Subcutaneous abdominal adipose tissue (tissue), 5 donors: ENCODE measurements around the gene LARP4B.
A peak's percentile ranks its signal among the peaks of the same experiment; 100 is the strongest.

Experiments
- H3K27ac ChIP-seq: one replicate; pipeline ENCODE4 v1.7.0; 2013; ENCODE audit warnings: low read depth, mild to moderate bottlenecking, inconsistent platforms, low read length, moderate library complexity
- H3K27me3 ChIP-seq, 5 donors: one replicate each; pipeline ENCODE4 v1.7.0; 2013; ENCODE audit warnings: low read length in 5 of 5, inconsistent platforms in 1 of 5; ENCODE audit not compliant: control insufficient read depth in 5 of 5, insufficient read depth in 4 of 5
- H3K36me3 ChIP-seq, 5 donors: one replicate each; pipeline ENCODE4 v1.7.0; 2013; ENCODE audit warnings: low read length in 5 of 5; ENCODE audit not compliant: control insufficient read depth in 5 of 5, insufficient read depth in 5 of 5
- H3K4me1 ChIP-seq, 5 donors: one replicate each; pipeline ENCODE4 v1.7.0; 2013; ENCODE audit warnings: low read length in 5 of 5, mild to moderate bottlenecking in 3 of 5, moderate library complexity in 1 of 5; ENCODE audit not compliant: control insufficient read depth in 5 of 5, insufficient read depth in 5 of 5
- H3K4me3 ChIP-seq, 5 donors: one replicate each; pipeline ENCODE4 v1.7.0; 2013; ENCODE audit warnings: low read length in 5 of 5, low read depth in 1 of 5
- H3K9ac ChIP-seq, 5 donors: one replicate each; pipeline ENCODE4 v1.7.0; 2013; ENCODE audit warnings: low read length in 5 of 5, mild to moderate bottlenecking in 4 of 5, moderate library complexity in 3 of 5
- H3K9me3 ChIP-seq, 5 donors: one replicate each; pipeline ENCODE4 v1.7.0; 2013; ENCODE audit warnings: low read length in 5 of 5; ENCODE audit not compliant: control insufficient read depth in 5 of 5
- donor health status: healthy.
- donor health status: healthy.
- donor health status: healthy.
- donor health status: healthy.
- donor health status: healthy.

The LARP4B gene

DNA sequence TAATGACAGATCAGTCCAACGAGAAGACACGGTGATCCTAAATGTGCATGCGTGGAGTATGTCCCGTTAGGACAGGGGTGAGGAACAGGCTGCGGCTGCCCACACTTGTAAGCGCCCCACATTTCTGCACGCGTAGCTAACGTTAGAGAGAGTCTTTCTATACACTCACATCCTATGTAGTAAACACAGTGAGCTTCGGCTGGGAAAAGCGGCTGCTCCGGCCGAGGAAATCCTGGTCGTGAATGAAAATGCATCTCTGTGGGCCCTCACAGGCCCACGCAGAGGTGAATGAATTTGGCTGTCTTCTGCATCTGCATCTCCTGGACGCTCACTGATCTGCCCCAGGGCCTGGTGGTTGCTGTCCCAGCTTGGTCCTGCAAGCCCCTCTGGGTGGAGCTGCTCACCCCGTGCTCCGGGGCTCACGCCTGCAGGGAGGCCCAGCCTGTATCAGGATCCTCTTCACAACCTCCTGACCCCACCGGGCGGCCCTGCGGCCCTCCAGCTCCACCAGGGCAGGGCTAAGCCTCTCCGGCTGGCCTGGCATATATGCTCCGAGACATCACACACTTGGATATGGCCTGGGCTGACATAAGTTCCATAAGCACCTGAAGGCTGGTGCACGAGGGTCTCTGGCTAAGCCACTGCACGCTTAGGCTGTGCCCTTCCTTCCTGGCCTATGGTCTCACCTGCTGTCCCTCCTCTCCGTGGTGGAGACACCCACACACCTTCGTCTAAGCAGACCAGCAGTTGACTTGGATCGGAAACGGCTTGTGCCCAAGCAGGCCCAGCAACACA is 124.1 kb downstream of the LARP4B start:
- H3K4me3 ChIP-seq, result no peak overlapping the region
- no peaks in the 10 kb centered on the region for H3K27me3 ChIP-seq
- peaks cover 0 to 26% (median 19%) of the 10 kb centered on the region in 5 donors for H3K4me1 ChIP-seq
- H3K9ac ChIP-seq, result no peak overlapping the region
- peaks cover 9 to 53% (median 51%) of the 10 kb centered on the region in 5 donors for H3K36me3 ChIP-seq
- H3K27ac ChIP-seq, result no peak overlapping the region
- no peaks in the 10 kb centered on the region for H3K9me3 ChIP-seq

DNA sequence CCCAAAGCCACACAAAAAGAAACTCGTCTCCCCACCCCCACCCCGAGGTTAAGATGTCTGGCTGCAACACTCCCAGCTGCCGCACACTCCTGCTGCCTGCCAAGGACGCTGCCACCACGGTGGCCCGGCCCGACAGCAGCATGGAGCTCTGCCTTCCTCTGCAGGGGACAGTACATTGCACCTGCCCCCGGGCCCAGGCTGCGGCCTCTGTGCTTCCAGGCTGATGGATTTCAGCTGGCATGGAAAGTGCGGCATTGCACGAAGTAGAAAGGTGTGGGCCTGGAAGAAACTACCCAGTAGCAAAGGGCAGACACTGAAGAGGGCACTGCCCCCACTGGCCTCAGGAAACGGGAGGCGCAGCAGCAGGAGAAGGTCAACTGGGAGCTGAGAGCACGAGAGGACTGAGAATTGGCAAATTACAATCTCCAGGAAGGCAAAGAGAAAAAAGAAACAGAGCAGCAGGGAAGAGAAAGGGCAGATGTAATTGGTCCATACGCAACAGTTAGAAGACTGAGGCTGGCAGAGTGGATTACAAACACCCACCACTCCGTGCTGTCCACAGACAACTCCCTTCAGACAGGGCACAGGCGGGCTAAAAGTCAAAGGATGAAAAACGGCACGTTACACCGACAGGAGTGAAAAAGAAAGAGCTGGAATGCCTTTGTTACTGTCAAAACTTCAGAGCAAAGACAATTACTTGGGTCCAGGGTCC is 124.9 kb downstream of the LARP4B start:
- H3K9me3 ChIP-seq, result no peaks in the 10 kb centered on the region
- H3K27ac ChIP-seq, result no peak overlapping the region
- H3K36me3 ChIP-seq, result peaks cover 9 to 45% (median 44%) of the 10 kb centered on the region in 5 donors
- peaks cover 0 to 26% (median 18%) of the 10 kb centered on the region in 5 donors for H3K4me1 ChIP-seq
- H3K4me3 ChIP-seq, result no peak overlapping the region
- no peak overlapping the region for H3K9ac ChIP-seq
- H3K27me3 ChIP-seq, result no peaks in the 10 kb centered on the region

DNA sequence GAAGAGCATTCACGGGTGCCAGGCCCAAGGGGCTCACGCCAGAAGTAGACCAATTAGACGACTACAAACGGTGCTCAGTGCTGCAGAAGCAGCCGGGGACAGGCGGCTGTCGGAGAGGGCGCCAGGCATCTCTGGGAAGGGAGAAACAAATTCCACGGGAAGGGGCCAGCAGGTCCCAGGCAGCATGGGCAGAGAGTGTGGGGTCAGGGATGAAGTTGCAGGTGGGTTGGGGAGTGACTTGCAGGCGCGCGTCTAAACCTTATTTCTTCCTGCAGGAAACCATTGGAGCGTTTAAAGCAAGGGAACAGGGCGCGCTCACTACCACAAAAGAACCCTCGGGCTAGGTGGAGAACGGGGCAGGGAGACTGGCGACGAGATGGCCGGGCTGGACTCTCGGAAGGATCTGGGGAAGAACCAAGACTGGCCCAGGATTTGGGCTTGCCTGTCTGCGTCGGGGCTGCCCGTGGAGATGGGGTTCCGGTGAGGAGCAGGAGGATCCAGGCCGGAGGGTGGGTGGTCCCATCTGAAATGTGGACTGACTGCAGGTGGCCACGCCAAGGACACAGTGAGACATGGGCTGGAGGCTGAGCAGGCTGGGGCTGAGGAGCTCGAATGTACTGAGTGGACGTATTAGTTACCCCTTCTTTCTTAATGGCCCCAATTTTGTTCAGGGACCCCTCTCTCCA is 125.7 kb downstream of the LARP4B start:
- H3K27ac ChIP-seq, result no peak overlapping the region
- H3K9ac ChIP-seq, result no peak overlapping the region
- H3K4me3 ChIP-seq, result no peak overlapping the region
- H3K36me3 ChIP-seq, result peaks cover 4 to 42% (median 37%) of the 10 kb centered on the region in 5 donors
- H3K9me3 ChIP-seq, result no peaks in the 10 kb centered on the region
- H3K4me1 ChIP-seq, result peaks cover 0 to 26% (median 18%) of the 10 kb centered on the region in 5 donors
- H3K27me3 ChIP-seq, result no peaks in the 10 kb centered on the region

DNA sequence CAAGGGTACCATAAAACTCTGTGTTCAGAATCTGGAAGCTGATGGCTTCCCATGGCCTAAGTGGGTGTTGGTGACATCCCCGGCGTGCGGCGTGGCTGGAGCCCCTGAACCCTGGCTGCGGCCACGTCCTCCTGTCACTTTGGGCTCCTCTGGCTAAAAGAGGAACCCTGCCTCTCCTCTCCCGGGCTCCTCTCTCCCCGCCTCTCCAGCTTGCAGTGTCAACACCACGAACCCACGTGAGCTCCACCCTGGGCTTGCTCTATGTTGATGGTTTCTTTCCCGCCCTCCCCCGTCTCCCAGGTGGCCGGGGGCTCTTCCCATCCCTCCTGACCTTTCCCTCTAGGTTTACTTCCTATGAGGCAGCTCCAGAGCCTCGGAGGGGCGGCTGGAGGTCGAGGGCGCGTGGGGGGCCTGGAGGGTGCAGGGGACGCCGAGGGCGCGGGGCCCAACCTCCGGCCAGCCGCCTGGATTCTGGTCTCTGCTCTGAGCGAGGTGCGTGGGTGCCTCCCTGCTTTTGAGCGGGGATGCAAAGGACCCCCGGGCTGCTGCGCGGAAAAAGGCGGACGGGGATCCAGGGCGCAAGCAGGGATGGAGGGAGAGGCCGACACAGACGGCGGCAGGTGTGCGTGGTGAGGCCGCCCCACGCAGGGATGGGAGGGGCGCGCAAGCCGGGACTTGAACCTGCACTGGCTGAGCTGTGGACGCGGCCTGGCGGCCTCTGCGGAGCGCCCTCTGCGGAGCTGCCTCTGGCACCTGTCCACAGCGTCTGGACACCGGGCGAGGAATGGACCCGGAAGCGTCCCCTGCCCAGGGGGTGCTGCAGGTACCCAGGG is 126.5 kb downstream of the LARP4B start:
- Histone ChIP-seq H3K9me3 (no peaks in the 10 kb centered on the region), H3K9ac (no peak overlapping the region), H3K27ac (no peak overlapping the region), H3K36me3 (peaks cover 3 to 36% (median 33%) of the 10 kb centered on the region in 5 donors), H3K4me1 (peaks cover 0 to 26% (median 18%) of the 10 kb centered on the region in 5 donors), H3K4me3 (no peak overlapping the region), H3K27me3 (no peaks in the 10 kb centered on the region)

DNA sequence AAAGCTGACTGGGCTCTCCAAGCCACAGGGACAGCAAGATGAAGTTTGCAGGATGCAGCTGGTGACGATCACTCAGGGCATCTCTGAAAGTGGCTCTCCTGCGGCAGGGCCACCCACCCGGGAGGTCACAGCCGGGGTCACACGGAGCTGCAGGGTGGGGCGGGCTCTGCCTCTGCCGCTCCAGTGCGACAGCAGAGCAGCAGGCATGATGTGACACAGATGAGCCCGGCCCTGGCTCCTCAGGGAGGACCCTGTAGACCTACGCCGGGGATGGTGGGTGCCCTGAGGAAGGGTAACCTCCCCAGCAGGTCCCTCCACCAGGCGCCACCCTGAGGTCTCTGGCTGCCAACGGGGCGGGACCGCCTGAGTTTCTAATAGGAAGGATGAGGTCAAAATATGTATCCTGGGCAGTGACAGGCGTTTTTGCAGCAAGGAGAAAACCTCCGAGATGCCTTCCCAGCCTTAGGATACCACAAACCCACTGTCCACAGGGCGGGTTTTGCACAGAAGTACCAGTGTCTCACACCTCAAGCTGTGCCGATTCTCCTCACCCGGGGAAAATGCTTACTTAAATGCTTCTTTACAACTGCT is 127.2 kb downstream of the LARP4B start:
- Histone ChIP-seq H3K27me3 (no peaks in the 10 kb centered on the region), H3K27ac (no peak overlapping the region), H3K4me1 (peaks cover 0 to 26% (median 18%) of the 10 kb centered on the region in 5 donors), H3K4me3 (peak overlapping the region in 1 of 5 donors; percentile 5), H3K36me3 (peaks cover 3 to 29% (median 27%) of the 10 kb centered on the region in 5 donors), H3K9ac (no peak overlapping the region), H3K9me3 (no peaks in the 10 kb centered on the region)

DNA sequence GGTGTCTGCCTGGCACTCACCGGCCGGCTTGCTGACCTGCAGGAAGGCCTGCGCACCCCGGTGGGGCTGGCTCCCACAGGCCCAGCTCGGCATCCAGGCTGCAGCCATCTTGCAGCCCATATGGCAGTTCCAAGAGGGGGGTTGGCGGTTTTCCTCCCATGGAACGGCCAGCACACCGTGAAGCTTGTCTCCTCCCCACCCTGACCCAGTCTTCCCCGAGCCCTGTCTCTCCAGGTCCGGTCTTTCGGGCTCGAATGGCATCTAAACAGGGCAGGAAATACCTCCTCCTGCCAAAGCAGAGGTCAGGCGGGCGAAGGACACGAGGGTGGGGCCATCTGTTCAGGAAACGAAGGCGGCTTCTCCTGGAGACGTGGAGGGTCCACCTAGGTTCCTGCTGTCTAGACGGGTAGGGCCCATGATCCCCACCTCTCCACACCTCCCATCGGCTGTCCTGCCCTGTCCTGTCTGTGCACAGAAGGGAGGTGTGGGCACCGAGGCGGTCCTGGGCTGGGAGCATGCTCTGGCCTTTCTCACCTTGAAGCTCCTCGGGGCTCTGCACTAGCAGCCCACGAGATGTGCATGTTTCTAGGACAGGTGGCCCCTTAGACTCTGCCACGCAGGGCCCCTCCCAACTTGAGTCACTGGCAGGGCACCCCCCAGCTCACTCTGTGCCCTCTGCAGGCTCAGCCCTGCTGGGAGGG is 128.3 kb downstream of the LARP4B start:
- H3K9me3 ChIP-seq, result no peaks in the 10 kb centered on the region
- H3K27ac ChIP-seq, result no peak overlapping the region
- no peak overlapping the region for H3K4me3 ChIP-seq
- H3K27me3 ChIP-seq, result no peaks in the 10 kb centered on the region
- H3K9ac ChIP-seq, result no peak overlapping the region
- H3K4me1 ChIP-seq, result peaks cover 0 to 26% (median 18%) of the 10 kb centered on the region in 5 donors
- H3K36me3 ChIP-seq, result peaks cover 2 to 20% (median 18%) of the 10 kb centered on the region in 5 donors

DNA sequence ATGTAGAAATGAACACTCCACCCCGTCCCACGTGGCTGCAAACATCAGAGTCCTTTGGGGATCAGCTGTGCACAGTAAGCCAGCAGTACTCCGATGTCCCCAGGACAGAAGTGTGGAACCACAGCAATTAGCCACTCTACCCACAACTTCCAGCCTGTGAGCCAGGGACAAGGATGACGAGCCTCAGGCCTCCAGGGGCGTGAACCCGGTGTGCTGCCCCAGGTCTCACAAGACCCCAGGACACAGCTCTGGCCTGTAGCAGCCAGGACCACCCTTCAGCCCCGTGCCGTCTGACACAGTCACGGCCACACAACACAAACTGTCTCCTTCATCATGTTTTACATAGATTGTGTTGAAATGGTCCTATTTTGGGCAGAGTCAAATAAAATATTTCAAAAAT is 129.0 kb downstream of the LARP4B start:
- peaks cover 0 to 13% (median 12%) of the 10 kb centered on the region in 5 donors for H3K36me3 ChIP-seq
- H3K4me3 ChIP-seq, result no peak overlapping the region
- H3K27me3 ChIP-seq, result no peaks in the 10 kb centered on the region
- H3K4me1 ChIP-seq, result peaks cover 0 to 26% (median 18%) of the 10 kb centered on the region in 5 donors
- no peaks in the 10 kb centered on the region for H3K9me3 ChIP-seq
- no peak overlapping the region for H3K9ac ChIP-seq
- H3K27ac ChIP-seq, result no peak overlapping the region

DNA sequence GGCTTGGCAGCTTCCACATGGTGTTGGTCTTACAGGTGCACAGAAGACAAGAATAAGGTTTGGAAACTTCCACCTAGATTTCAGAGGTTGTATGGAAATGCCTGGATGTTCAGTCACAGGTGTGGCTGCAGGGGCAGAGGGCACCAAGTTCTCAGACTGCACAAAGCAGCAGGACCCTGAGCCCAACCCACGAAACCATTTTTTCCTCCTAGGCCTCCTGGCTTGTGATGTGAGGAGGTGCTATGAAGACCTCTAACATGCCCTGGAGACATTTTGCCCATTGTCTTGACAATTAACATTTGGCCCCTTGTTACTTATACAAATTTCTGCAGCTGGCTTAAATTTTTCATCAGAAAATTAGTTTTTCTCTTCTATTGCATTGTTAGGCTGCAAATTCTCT is 134.3 kb downstream of the LARP4B start:
- Histone ChIP-seq H3K4me1 (no peaks in the 10 kb centered on the region), H3K27me3 (no peaks in the 10 kb centered on the region), H3K36me3 (no peaks in the 10 kb centered on the region), H3K27ac (no peak overlapping the region), H3K9me3 (no peaks in the 10 kb centered on the region), H3K9ac (no peak overlapping the region), H3K4me3 (no peak overlapping the region)

DNA sequence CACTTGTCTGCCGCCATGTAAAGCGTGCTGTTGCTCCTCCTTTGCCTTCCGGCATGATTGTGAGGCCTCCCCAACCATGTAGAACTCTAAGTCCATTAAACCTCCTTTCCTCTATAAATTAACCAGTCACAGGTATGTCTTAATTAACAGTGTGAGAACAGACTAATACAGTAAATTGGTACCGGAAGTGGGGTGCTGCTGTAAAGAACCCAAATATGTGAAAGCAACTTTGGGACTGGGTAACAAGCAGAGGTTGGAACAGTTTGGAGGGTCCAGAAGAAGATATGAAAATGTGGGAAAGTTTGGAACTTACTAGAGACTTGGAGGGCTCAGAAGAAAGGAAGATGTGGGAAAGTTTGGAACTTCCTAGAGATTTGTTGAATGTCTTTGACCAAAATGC is 135.3 kb downstream of the LARP4B start:
- Histone ChIP-seq H3K9ac (no peak overlapping the region), H3K9me3 (no peaks in the 10 kb centered on the region), H3K36me3 (no peaks in the 10 kb centered on the region), H3K27me3 (no peaks in the 10 kb centered on the region), H3K4me1 (no peaks in the 10 kb centered on the region), H3K4me3 (no peak overlapping the region), H3K27ac (no peak overlapping the region)
